Stimulated activated memory B cell treated with anti-CD40 and anti-IgM and Interleukin-4, amounts not matched to agents 10 μg/mL and 1 μg/mL and 100 μg/mL, for 72 hours (primary cell): ENCODE results near the gene AATK.

Experiments
- ATAC-seq: fragments of 150-1000 bp; cut with Tn5 transposase; 2 replicates; pipeline ENCODE4 v1.10.0; 2021
- H3K27ac Mint-ChIP-seq: one replicate; pipeline ENCODE4 v1.8.0; 2022; ENCODE audit warnings: mild to moderate bottlenecking, mixed read lengths
- H3K27me3 Mint-ChIP-seq: one replicate; pipeline ENCODE4 v1.8.0; 2022; ENCODE audit warnings: mixed read lengths
- H3K36me3 Mint-ChIP-seq: one replicate; pipeline ENCODE4 v1.8.0; 2022; ENCODE audit warnings: mixed read lengths
- H3K4me1 Mint-ChIP-seq: one replicate; pipeline ENCODE4 v1.8.0; 2022; ENCODE audit warnings: mixed read lengths
- H3K4me3 Mint-ChIP-seq: one replicate; pipeline ENCODE4 v1.8.0; 2022; ENCODE audit warnings: mild to moderate bottlenecking, moderate library complexity, mixed read lengths
- H3K9me3 Mint-ChIP-seq: one replicate; pipeline ENCODE4 v1.8.0; 2022; ENCODE audit warnings: mixed read lengths

AATK gene

DNA sequence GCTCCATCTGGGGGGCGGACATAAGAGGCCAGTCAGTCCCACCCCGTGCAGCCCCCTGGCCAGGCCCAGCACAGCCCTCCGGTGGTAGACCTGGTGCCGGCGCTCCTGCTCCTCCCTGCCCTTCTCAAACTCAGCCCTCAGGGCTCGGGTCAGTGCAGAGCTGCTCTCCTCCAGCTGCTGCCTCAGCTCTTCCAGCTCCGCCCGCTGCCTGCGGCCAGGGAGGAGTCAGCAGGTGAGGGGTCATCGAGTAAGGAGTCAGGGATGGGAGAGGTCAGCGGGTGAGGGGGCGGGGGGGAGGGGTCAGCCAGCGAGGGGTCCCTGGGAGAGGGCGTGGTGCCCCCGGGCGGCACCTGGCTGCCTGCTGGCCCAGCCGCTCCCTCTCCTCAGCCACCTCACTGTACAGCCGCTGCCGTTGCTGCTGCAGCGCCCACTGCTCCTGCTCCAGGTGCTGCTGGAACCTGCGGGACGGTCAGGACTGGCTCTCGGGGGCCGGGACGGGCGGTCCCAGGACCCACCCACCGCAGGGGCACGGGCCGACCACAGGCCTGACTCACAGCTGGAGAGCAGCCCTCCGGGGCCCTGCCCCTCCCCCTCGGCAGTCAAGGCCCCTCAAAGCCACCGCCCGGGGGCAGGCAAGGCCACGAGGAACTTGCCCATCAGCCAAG lies 26.5 kb upstream of the AATK start:
- Mint-ChIP-seq H3K9me3 (no peaks in the 10 kb centered on the region), H3K36me3 (peaks cover 23% of the 10 kb centered on the region), H3K27ac (no peak overlapping the region), H3K27me3 (no peaks in the 10 kb centered on the region), H3K4me1 (no peaks in the 10 kb centered on the region), H3K4me3 (no peak overlapping the region)
- ATAC-seq = no peak

DNA sequence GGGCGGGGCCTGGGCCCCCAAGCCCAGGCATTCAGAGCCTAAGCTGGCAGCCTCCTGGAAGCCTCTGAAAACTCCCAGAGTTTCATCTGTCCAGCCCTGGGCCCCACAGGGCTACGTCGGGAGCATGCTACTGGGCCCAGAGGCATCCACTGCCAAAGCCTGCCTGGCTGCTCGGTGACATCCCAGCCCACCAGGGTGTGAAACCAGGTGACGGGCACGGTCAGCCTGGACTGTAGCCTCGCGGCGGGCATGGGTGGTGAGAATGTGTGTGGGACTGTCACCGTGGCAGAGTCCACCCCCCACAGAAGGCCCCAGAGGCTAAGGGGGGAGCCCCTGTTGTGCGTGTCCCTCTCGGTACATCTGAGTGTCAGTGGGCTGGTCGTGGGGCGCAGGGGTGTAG lies 25.6 kb upstream of the AATK start:
- H3K27me3 Mint-ChIP-seq = no peaks in the 10 kb centered on the region
- no peaks in the 10 kb centered on the region for H3K9me3 Mint-ChIP-seq
- no peaks in the 10 kb centered on the region for H3K4me1 Mint-ChIP-seq
- peaks cover 23% of the 10 kb centered on the region for H3K36me3 Mint-ChIP-seq
- no peak overlapping the region for H3K4me3 Mint-ChIP-seq
- ATAC-seq = no peak
- no peak overlapping the region for H3K27ac Mint-ChIP-seq

DNA sequence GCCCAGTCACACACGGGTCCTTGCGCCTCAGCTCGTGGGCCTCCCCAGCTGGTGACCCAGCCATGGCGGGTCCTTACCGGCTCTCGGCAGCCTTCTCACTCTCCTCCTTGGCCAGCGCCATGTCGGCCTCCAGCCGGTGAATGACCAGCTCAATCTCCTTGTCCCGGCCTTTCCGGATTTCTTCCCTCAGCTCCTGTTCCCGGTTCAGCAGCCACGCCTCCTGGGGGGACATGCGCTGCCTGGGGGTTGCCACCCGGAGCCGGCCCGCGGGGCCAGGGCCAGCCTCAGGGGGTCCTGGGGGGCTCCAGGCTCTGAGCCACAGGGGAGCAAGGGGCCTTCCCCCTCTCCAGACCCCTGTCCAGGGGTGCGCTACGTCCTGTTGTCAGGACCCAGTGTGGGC lies 25.1 kb upstream of the AATK start:
- no peak overlapping the region for H3K27ac Mint-ChIP-seq
- no peaks in the 10 kb centered on the region for H3K4me1 Mint-ChIP-seq
- peaks cover 18% of the 10 kb centered on the region for H3K36me3 Mint-ChIP-seq
- no peak overlapping the region for H3K4me3 Mint-ChIP-seq
- no peaks in the 10 kb centered on the region for H3K27me3 Mint-ChIP-seq
- no peaks in the 10 kb centered on the region for H3K9me3 Mint-ChIP-seq
- no peak for ATAC-seq

DNA sequence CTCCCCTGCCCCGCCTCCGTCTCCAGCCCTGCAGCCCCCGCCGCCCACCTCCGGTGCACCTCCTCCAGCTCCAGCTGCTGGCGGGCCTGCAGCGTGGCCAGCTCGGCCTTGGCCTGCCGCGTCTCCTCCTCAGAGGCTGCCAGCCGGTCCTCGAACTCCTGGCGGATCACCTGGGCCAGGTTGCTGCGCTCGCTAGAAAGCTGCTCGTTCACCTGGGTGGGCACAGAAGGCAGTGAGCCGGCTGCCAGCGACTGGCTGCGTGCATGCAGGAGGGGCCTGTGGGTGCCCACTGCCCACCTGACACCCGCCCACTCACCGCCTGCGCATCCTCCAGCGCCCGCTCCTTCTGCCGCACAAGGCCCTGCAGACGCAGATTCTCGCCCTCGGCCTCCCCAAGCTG lies 24.6 kb upstream of the AATK start:
- Mint-ChIP-seq H3K4me1 (no peaks in the 10 kb centered on the region), H3K4me3 (no peak overlapping the region), H3K27me3 (no peaks in the 10 kb centered on the region), H3K36me3 (peaks cover 17% of the 10 kb centered on the region), H3K9me3 (no peaks in the 10 kb centered on the region), H3K27ac (no peak overlapping the region)
- no peak for ATAC-seq

DNA sequence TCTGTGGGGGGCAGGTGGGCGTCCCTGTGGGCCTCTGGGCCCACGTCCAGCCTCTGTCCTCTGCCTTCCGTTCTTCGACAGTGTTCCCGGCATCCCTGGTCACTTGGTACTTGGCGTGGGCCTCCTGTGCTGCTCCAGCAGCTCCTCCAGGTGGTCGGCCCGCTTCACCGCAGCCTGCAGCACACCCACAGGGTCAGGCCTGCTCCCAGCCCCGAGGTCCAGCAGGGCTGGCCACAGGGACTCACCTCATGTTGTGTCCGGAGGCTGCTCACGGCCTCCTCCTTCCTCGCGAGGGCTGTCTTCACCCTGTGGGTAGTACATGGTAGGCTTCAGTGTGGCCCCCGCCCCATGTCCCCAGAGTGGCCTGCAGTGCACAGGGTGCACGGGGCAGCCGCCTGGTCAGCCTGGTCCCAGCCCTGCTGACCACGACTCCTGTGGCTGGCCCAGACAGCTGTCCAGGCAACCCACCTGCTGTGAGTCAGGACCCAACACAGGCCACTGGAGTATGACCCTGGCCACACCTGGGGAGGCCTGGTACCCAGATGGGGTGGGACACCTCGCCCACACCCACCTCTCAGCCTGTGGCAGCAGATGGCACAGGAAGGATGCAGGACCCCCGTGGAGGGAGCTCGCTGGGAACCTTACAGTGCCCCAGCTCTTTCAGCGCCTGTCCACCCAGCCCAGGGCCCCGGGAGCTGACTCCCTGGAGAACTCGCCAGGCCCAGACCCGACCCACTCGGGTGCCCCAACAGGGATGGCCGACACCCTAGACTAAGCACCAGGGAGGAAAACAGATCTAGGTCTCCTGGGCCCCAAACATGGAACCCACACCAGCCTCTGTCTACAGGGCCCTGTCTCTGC lies 23.9 kb upstream of the AATK start:
- Mint-ChIP-seq H3K27ac (no peak overlapping the region), H3K4me1 (no peaks in the 10 kb centered on the region), H3K27me3 (no peaks in the 10 kb centered on the region), H3K36me3 (peaks cover 17% of the 10 kb centered on the region), H3K4me3 (no peak overlapping the region), H3K9me3 (no peaks in the 10 kb centered on the region)
- ATAC-seq = no peak

DNA sequence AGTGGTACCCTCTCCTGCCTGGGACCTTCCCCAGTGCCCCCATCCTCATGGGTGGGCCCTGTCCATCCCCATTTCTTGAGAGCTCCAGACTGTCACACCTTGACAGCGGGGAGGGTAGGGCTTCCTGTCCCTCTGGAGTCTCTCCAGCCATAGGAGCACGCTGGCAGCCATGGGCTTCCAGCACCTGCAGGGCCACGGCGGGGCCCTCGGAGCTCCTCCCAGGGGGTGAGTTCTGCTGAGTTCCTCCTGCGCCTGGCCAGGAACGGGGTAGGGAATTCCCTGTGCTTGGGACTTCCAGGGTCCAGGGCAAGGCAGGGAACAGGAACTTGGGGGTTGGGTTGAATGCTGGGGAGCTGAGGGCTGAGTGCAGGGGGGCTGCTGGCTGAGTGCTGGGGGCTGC lies 23.0 kb upstream of the AATK start:
- no peak overlapping the region for H3K4me3 Mint-ChIP-seq
- peaks cover 9% of the 10 kb centered on the region for H3K36me3 Mint-ChIP-seq
- peaks cover 6% of the 10 kb centered on the region for H3K27me3 Mint-ChIP-seq
- no peak for ATAC-seq
- no peak overlapping the region for H3K27ac Mint-ChIP-seq
- H3K9me3 Mint-ChIP-seq = no peaks in the 10 kb centered on the region
- no peaks in the 10 kb centered on the region for H3K4me1 Mint-ChIP-seq

DNA sequence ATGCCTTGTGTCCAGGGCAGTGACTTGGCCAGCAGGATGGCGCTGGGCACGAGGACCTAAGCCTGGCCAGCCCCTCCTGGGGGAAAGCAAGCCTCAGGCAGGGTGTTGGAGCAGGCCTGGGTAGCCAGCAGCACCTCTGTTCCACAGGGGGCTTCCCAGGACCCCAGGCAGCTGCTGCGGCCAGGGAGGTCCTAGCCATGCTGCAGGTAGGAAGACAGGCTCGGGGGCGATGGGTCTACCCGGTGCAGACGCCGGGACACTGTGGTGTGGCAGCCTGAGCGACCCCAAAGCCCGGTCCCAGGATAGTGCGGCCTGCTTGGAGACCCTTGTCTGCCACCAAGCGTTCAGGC lies 22.4 kb upstream of the AATK start:
- peaks cover 11% of the 10 kb centered on the region for H3K27me3 Mint-ChIP-seq
- H3K4me3 Mint-ChIP-seq = no peak overlapping the region
- H3K36me3 Mint-ChIP-seq = peaks cover 6% of the 10 kb centered on the region
- no peak overlapping the region for H3K27ac Mint-ChIP-seq
- H3K4me1 Mint-ChIP-seq = no peaks in the 10 kb centered on the region
- ATAC-seq = no peak
- H3K9me3 Mint-ChIP-seq = no peaks in the 10 kb centered on the region

DNA sequence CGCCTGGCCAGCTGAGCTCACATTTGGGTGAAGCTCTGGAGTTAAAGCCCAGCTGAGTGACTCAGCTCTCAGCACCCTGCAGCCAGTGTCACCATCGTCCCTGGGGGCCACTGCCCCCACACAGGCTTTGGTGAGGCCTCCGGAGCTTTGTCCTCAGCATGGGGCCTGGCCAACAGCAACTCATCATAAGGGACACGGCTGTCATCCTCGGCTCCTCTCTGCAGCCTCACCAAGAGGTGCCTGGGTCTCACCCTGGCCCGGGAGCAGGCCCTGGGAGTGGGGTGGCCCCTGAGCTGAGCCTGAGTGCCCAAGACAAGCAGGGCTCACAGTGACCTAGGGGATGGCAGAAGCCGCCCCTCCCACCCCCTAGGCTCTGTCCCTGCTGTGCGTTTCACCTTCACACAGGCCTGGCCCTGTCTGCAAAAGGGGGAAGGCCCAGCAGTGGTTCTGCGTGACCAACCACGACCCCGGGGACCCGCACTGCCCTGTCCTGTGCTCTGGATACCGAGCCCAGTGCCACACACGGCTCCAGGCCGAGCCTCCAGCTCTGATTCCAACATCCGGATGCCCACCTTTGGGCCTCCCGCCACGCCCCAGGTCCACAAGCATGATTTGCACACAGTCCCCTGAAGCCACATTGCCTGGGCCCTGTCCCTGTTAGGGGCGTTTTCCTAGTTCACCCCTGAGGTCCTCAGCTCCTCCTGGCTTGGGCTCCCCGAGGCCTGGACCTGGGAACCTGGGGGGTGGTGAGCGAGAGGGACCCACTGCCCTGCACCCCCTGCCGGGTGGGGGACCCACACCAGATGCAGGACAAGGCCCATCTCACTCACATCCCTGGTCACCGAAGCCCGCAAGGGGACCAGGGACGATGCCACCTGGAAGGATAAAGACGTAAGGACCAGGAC lies 21.8 kb upstream of the AATK start:
- no peak overlapping the region for H3K27ac Mint-ChIP-seq
- peaks cover 6% of the 10 kb centered on the region for H3K36me3 Mint-ChIP-seq
- H3K9me3 Mint-ChIP-seq = no peaks in the 10 kb centered on the region
- H3K4me1 Mint-ChIP-seq = no peaks in the 10 kb centered on the region
- H3K27me3 Mint-ChIP-seq = peaks cover 18% of the 10 kb centered on the region
- no peak overlapping the region for H3K4me3 Mint-ChIP-seq
- no peak for ATAC-seq

DNA sequence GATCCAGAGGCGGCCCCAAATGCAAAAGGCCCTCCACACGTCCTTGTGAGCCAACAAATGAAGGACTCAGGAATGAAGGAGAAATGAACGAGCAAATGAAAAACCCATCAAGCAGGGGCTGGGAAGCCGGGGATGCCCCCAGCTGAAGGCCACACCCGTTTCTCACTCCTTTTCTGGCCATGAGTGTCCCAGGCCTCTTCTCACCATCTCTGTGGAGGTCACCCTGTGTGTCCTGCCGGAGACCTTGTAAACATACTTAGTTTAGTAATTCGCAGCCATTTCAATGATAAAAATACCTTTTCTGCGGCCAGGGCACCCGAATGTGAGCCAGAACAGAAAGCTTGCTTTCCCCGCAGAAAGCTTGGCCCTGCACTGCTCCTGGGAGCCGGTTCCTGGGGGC lies 21.1 kb upstream of the AATK start:
- Mint-ChIP-seq H3K4me1 (no peaks in the 10 kb centered on the region), H3K27ac (no peak overlapping the region), H3K9me3 (no peaks in the 10 kb centered on the region), H3K27me3 (peaks cover 22% of the 10 kb centered on the region), H3K36me3 (peaks cover 6% of the 10 kb centered on the region), H3K4me3 (no peak overlapping the region)
- no peak for ATAC-seq

DNA sequence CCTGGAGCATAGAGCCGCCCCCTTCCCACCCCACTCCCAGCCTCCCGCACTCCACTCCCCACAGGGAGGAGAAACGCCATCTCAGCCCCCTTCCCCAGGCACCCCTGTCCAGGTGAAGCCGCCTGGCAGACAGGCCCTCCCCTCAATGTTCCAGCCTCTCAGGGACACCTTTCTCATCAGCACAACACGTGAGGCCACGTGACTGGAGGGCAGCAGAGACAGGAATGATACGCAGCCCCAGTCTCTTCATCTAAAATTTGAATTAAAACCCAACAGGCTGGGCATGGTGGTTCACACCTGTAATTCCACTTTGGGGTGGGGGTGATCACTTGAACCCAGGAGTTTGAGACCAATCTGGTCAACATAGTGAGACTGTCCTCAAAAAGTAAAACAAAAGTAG lies 20.2 kb upstream of the AATK start:
- H3K4me1 Mint-ChIP-seq = no peaks in the 10 kb centered on the region
- H3K27ac Mint-ChIP-seq = no peak overlapping the region
- H3K36me3 Mint-ChIP-seq = peaks cover 6% of the 10 kb centered on the region
- no peaks in the 10 kb centered on the region for H3K9me3 Mint-ChIP-seq
- no peak overlapping the region for H3K4me3 Mint-ChIP-seq
- no peak for ATAC-seq
- H3K27me3 Mint-ChIP-seq = peaks cover 22% of the 10 kb centered on the region

DNA sequence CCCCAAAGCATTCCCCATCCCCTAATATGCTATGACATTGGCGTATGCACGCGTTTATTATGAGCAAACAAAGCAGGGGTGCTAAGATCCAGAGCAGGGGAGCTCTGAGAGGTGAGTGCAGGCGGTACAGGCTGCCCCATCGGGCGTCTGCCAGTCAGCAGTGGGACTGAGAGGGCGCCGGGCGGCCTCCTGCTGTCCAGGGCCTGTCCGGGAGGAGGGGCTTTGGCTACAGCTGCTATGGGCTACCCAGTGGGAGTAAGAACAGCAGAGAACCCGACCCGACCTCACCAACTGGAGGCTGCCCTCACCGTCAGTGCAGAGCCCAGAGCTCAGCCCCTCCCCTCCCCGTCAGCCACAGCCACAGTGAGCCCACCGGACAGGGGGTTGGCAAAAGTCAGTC lies 18.5 kb upstream of the AATK start:
- peaks cover 6% of the 10 kb centered on the region for H3K36me3 Mint-ChIP-seq
- no peak for ATAC-seq
- no peaks in the 10 kb centered on the region for H3K9me3 Mint-ChIP-seq
- no peak overlapping the region for H3K27ac Mint-ChIP-seq
- peaks cover 22% of the 10 kb centered on the region for H3K27me3 Mint-ChIP-seq
- H3K4me3 Mint-ChIP-seq = no peak overlapping the region
- no peaks in the 10 kb centered on the region for H3K4me1 Mint-ChIP-seq

DNA sequence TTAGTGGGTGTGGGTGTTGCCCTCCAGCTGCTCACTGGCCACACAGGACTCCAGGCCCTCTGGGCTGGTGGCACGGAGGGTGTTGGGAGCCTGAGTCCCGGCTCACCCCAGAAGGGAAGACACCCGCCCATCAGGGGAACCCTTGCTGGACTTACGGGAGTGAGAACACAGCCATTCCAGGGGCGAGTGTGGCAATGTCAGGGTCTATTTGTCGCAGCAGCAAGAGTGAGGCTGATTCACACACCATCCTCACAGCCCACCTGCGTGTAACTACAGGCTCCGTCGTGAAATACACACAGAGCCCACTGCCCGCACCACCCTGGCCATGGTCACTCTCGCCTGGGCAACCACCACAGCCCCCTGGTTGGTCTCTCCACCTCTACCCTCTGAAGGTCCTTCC lies 17.8 kb upstream of the AATK start:
- H3K9me3 Mint-ChIP-seq = no peaks in the 10 kb centered on the region
- H3K27me3 Mint-ChIP-seq = peaks cover 22% of the 10 kb centered on the region
- H3K4me3 Mint-ChIP-seq = no peak overlapping the region
- no peaks in the 10 kb centered on the region for H3K4me1 Mint-ChIP-seq
- H3K27ac Mint-ChIP-seq = no peak overlapping the region
- peaks cover 1% of the 10 kb centered on the region for H3K36me3 Mint-ChIP-seq
- no peak for ATAC-seq

DNA sequence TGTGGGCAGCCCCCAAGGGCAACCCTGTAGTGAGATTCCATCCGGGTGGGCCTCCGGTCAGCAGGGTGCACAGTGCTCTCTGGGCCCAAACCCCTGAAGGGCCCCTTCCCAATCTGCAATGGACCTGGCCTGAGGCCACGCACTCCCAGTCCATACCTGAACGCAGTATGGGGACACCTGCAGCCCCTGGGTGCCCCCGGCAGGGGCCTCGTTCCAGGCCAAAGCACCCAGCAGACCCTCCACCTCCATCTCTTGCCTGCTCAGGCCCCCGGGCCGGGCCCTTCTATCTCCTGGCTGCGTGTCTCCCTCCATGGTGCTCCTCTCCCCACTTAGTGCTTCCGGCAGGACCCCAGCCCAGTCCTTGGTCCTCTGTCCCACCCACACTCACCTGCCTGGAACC lies 17.3 kb upstream of the AATK start:
- H3K36me3 Mint-ChIP-seq = no peaks in the 10 kb centered on the region
- H3K9me3 Mint-ChIP-seq = no peaks in the 10 kb centered on the region
- peaks cover 22% of the 10 kb centered on the region for H3K27me3 Mint-ChIP-seq
- H3K4me3 Mint-ChIP-seq = no peak overlapping the region
- H3K4me1 Mint-ChIP-seq = no peaks in the 10 kb centered on the region
- H3K27ac Mint-ChIP-seq = no peak overlapping the region
- no peak for ATAC-seq

DNA sequence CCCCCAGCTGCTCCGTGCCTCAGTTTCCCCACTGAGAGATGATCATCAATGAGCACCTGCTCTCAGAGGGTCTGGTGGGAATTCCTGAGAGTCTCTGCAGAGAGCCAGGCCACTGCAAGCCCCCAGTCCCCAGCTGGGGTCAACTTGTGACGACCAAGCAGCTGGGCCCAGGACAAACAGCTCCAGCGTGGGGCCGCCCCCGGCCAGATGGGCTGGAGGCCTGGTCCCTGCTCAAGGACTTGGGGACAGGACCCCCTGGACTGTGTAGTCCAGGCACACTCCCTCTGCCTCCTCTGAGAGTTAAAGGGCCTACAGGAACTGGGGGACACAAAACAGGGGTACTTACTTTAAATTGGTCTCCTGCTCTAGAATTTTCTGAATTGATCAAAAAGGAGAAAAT lies 16.6 kb upstream of the AATK start:
- Mint-ChIP-seq H3K27ac (no peak overlapping the region), H3K36me3 (no peaks in the 10 kb centered on the region), H3K4me1 (no peaks in the 10 kb centered on the region), H3K4me3 (no peak overlapping the region), H3K27me3 (peaks cover 22% of the 10 kb centered on the region), H3K9me3 (no peaks in the 10 kb centered on the region)
- ATAC-seq = no peak

DNA sequence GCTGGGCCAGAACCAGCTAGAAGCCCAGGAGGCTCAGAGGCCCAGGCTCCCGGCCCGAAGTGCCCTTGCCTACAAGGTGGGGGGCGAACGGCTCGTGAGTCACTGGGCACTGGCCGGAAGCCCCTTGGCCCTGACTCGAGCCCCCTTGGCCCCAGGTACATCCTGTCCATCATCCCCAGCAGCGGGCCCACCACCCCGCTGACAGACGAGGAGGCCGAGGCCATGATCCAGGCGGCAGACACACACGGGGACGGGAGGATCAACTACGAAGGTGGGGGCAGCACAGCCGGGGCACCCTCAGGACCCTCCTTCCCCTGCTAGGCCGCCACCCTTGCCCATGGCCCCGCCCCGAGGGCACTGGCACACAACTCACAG lies 15.8 kb upstream of the AATK start:
- Mint-ChIP-seq H3K27me3 (peaks cover 22% of the 10 kb centered on the region), H3K27ac (no peak overlapping the region), H3K9me3 (no peaks in the 10 kb centered on the region), H3K4me3 (no peak overlapping the region), H3K4me1 (no peaks in the 10 kb centered on the region), H3K36me3 (no peaks in the 10 kb centered on the region)
- no peak for ATAC-seq
